Esophagus squamous epithelium (tissue), 4 donors: ENCODE measurements around the gene FAM151A.

Experiments used
- CTCF ChIP-seq, 6 experiments: fragments of 450-650 bp in 4 of 6; fragments of 200-600 bp in 2 of 6; sonication (generic) in 2 of 6; IDR thresholded peaks; one replicate each; pipeline ENCODE4 v1.5.1; 2016 to 2019; ENCODE audit warnings: antibody characterized with exemption in 6 of 6, mild to moderate bottlenecking in 4 of 6, moderate library complexity in 4 of 6
- POLR2A ChIP-seq, 4 donors: fragments of 450-650 bp; IDR thresholded peaks; one replicate each; pipeline ENCODE4 v1.6.1; 2017; ENCODE audit warnings: antibody characterized with exemption in 4 of 4, mild to moderate bottlenecking in 4 of 4, moderate library complexity in 3 of 4

GRCh38 chr1:54572542-54572850 is 50.8 kb downstream of the FAM151A start:
- TF ChIP-seq CTCF (IDR thresholded peaks at IDR 0.05) (no peak), POLR2A (IDR thresholded peaks at IDR 0.05) (no peak)
